SK-N-SH (cell line): ENCODE results near the gene SFXN1. TPM values are rescaled to one million over a fixed set of nuclear protein-coding genes. Genes with fewer than 3 reads are reported as not detected.

ENCODE experiments used
- CTCF ChIA-PET: fragments of 300-600, 350-600 bp; formaldehyde crosslinking; extraction: SDS; loops from one replicate; lab custom pipeline; 2021; lab: Yijun Ruan, JAX
- POLR2A ChIA-PET: fragments of 350-600 bp; sonication (Branson Sonifier 250); formaldehyde crosslinking; extraction: SDS; loops from one replicate; lab custom pipeline; 2020; ENCODE audit warnings: antibody characterized with exemption, inconsistent platforms; lab: Yijun Ruan, JAX
- DNase-seq: peaks from one replicate; pipeline ENCODE4 v3.0.0; 2012
- H2AFZ ChIP-seq: fragments of 200-600 bp; sonication (generic); 2 replicates; pipeline ENCODE4 v1.8.1; 2016; ENCODE audit warnings: antibody characterized with exemption, mild to moderate bottlenecking, low read depth
- H3F3A ChIP-seq: fragments of 200-600 bp; sonication (generic); replicated peaks from 2 replicates; pipeline ENCODE3; 2016; ENCODE audit warnings: antibody characterized with exemption, mild to moderate bottlenecking; ENCODE audit not compliant: insufficient read depth
- H3K27ac ChIP-seq, 2 experiments: fragments of 200-500 bp in 1 of 2; fragments of 200-600 bp in 1 of 2; sonication (Bioruptor generic) in 1 of 2; sonication (generic), shearing (Covaris generic) in 1 of 2; 2 replicates each; pipeline versions ENCODE4 v1.5.1 to v1.6.1; 2014 to 2016; ENCODE audit warnings: low read depth in 2 of 2, inconsistent platforms in 1 of 2, low read length in 1 of 2, mild to moderate bottlenecking in 1 of 2, mixed read lengths in 1 of 2
- H3K27me3 ChIP-seq: fragments of 200-600 bp; sonication (generic), shearing (Covaris generic); 2 replicates; pipeline ENCODE4 v1.6.1; 2016; ENCODE audit warnings: mixed run types; ENCODE audit not compliant: insufficient read depth
- H3K36me3 ChIP-seq, 2 experiments: fragments of 200-500 bp in 1 of 2; fragments of 200-600 bp in 1 of 2; sonication (Bioruptor generic) in 1 of 2; sonication (generic) in 1 of 2; replicated peaks in 1 of 2; 2 replicates each; pipeline versions ENCODE3 to v1.5.1; 2014 to 2016; ENCODE audit warnings: low read length in 1 of 2, mild to moderate bottlenecking in 1 of 2; ENCODE audit not compliant: insufficient read depth in 2 of 2, control insufficient read depth in 1 of 2
- H3K4me1 ChIP-seq, 2 experiments: fragments of 200-500 bp in 1 of 2; fragments of 200-600 bp in 1 of 2; sonication (Bioruptor generic) in 1 of 2; sonication (generic), shearing (Covaris generic) in 1 of 2; 2 replicates each; pipeline versions ENCODE4 v1.5.1 to v1.6.1; 2014 to 2016; ENCODE audit warnings: low read depth in 1 of 2, low read length in 1 of 2, mixed run types in 1 of 2; ENCODE audit not compliant: insufficient read depth in 2 of 2, control insufficient read depth in 1 of 2
- H3K4me2 ChIP-seq: fragments of 200-600 bp; sonication (generic), shearing (Covaris generic); 2 replicates; pipeline ENCODE4 v1.6.1; 2017; ENCODE audit warnings: mixed run types
- H3K4me3 ChIP-seq, 2 experiments: fragments of 200-500 bp in 1 of 2; fragments of 200-600 bp in 1 of 2; sonication (Bioruptor generic) in 1 of 2; sonication (generic), shearing (Covaris generic) in 1 of 2; 2 replicates each; pipeline versions ENCODE4 v1.5.1 to v1.8.1; 2014 to 2016; ENCODE audit warnings: low read depth in 2 of 2, inconsistent platforms in 1 of 2, low read length in 1 of 2, mild to moderate bottlenecking in 1 of 2, mixed read lengths in 1 of 2, moderate library complexity in 1 of 2
- H3K79me2 ChIP-seq: fragments of 200-600 bp; sonication (generic); 2 replicates; pipeline ENCODE4 v1.8.1; 2017; ENCODE audit warnings: mild to moderate bottlenecking; ENCODE audit not compliant: insufficient read depth
- H3K9ac ChIP-seq: fragments of 200-600 bp; sonication (generic); 2 replicates; pipeline ENCODE4 v1.6.1; 2017; ENCODE audit warnings: mixed run types
- H3K9me2 ChIP-seq: fragments of 200-600 bp; sonication (generic); 2 replicates; pipeline ENCODE4 v1.6.1; 2017; ENCODE audit warnings: mixed run types
- H3K9me3 ChIP-seq: fragments of 200-600 bp; sonication (generic); 2 replicates; pipeline ENCODE4 v1.6.1; 2017; ENCODE audit warnings: mixed run types, mild to moderate bottlenecking, moderate library complexity
- H4K20me1 ChIP-seq: fragments of 200-600 bp; sonication (generic); 2 replicates; pipeline ENCODE4 v1.6.1; 2017; ENCODE audit warnings: mild to moderate bottlenecking, mixed run types; ENCODE audit not compliant: insufficient read depth
- CHD2 ChIP-seq: fragments of 150-350 bp; IDR thresholded peaks from 2 replicates; pipeline ENCODE4 v1.6.1; 2018; ENCODE audit warnings: low read length; ENCODE audit not compliant: partially characterized antibody
- ELF1 ChIP-seq: IDR thresholded peaks from 2 replicates; pipeline ENCODE4 v1.4.0; 2012
- EP300 ChIP-seq, 2 experiments: IDR thresholded peaks; 2 replicates each; pipeline versions ENCODE4 v1.4.0 to v1.6.1; 2012; ENCODE audit warnings: borderline replicate concordance in 1 of 2, low read depth in 1 of 2, low read length in 1 of 2
- FOSL2 ChIP-seq: IDR thresholded peaks from 2 replicates; pipeline ENCODE4 v1.4.0; 2012; ENCODE audit warnings: low read depth, mild to moderate bottlenecking, moderate library complexity, borderline replicate concordance
- FOXJ3 ChIP-seq: sonication (generic); formaldehyde crosslinking; IDR thresholded peaks from 2 replicates; pipeline ENCODE4 v1.5.1; 2020; ENCODE audit warnings: mild to moderate bottlenecking, missing genetic modification reagents
- FOXM1 ChIP-seq: IDR thresholded peaks from 2 replicates; pipeline ENCODE4 v1.4.0; 2012; ENCODE audit warnings: low read depth, mild to moderate bottlenecking
- GABPA ChIP-seq: IDR thresholded peaks from 2 replicates; pipeline ENCODE4 v1.4.0; 2012; ENCODE audit warnings: low read depth, mild to moderate bottlenecking
- GATA2 ChIP-seq: sonication (generic); formaldehyde crosslinking; IDR thresholded peaks from 2 replicates; pipeline ENCODE4 v1.5.0; 2020; ENCODE audit warnings: mild to moderate bottlenecking, missing genetic modification reagents
- JUND ChIP-seq: IDR thresholded peaks from 2 replicates; pipeline ENCODE4 v1.4.0; 2012
- MAX ChIP-seq: IDR thresholded peaks from 2 replicates; pipeline ENCODE4 v1.4.0; 2012; ENCODE audit warnings: low read depth
- MEF2A ChIP-seq: IDR thresholded peaks from 2 replicates; pipeline ENCODE4 v1.4.0; 2012; ENCODE audit warnings: low read depth, borderline replicate concordance
- MXI1 ChIP-seq: IDR thresholded peaks from 2 replicates; pipeline ENCODE4 v1.6.1; 2012; ENCODE audit warnings: mild to moderate bottlenecking, low read depth, low read length, improper control_type of control experiment
- RCOR1 ChIP-seq: fragments of 150-350 bp; IDR thresholded peaks from 2 replicates; pipeline ENCODE4 v1.6.1; 2017; ENCODE audit warnings: antibody characterized with exemption, low read length
- REST ChIP-seq: IDR thresholded peaks from 2 replicates; pipeline ENCODE4 v1.6.1; 2012; ENCODE audit warnings: mild to moderate bottlenecking, low read depth, low read length, moderate library complexity
- RXRA ChIP-seq: IDR thresholded peaks from 2 replicates; pipeline ENCODE4 v1.4.0; 2012; ENCODE audit warnings: low read depth, mild to moderate bottlenecking, borderline replicate concordance
- SIN3A ChIP-seq: IDR thresholded peaks from 2 replicates; pipeline ENCODE4 v1.6.1; 2012; ENCODE audit warnings: low read depth, mild to moderate bottlenecking, low read length, moderate library complexity, borderline replicate concordance
- SMC3 ChIP-seq: IDR thresholded peaks from 2 replicates; pipeline ENCODE4 v1.6.1; 2012; ENCODE audit warnings: low read depth, low read length, improper control_type of control experiment
- TAF1 ChIP-seq: IDR thresholded peaks from 2 replicates; pipeline ENCODE4 v1.6.1; 2012; ENCODE audit warnings: low read depth, mild to moderate bottlenecking, low read length, moderate library complexity, borderline replicate concordance
- TCF12 ChIP-seq: IDR thresholded peaks from 2 replicates; pipeline ENCODE4 v1.4.0; 2012
- TEAD4 ChIP-seq: IDR thresholded peaks from 2 replicates; pipeline ENCODE4 v1.4.0; 2012; ENCODE audit warnings: mild to moderate bottlenecking, borderline replicate concordance; ENCODE audit not compliant: insufficient read depth
- USF2 ChIP-seq: fragments of 150-350 bp; IDR thresholded peaks from 2 replicates; pipeline ENCODE4 v1.6.1; 2017; ENCODE audit warnings: antibody characterized with exemption, low read length, low read depth, borderline replicate concordance
- ZBTB33 ChIP-seq: IDR thresholded peaks from 2 replicates; pipeline ENCODE4 v1.4.0; 2012; ENCODE audit warnings: low read depth, borderline replicate concordance
- WGBS: methylation state at CpG from one replicate; pipeline ENCODE4 v1.1.6; 2017; ENCODE audit warnings: low lambda C conversion rate; 5-methylcytosine and 5-hydroxymethylcytosine counted together
- polyA plus RNA-seq, 3 experiments: library from polyadenylated mRNA; depleted of rRNA; stranded (reverse); fragments of >200 nt; gene quantifications; 2 replicates each; pipeline ENCODE4 v1.2.3, GENCODE V29; 2012

Gene SFXN1
- polyA plus RNA-seq, 1 of the 3 experiments (the other 2 are of a cell fraction) = 73.6 TPM

- CTCF ChIA-PET = no interaction called here
- H4K20me1 ChIP-seq = no peaks in the 10 kb centered on the region
- no peak overlapping the region for H3K27ac ChIP-seq
- H3K4me1 ChIP-seq = no peaks in the 10 kb centered on the region
- POLR2A ChIA-PET = no interaction called here
- no peaks in the 10 kb centered on the region for H3K9me2 ChIP-seq
- no peaks in the 10 kb centered on the region for H3K79me2 ChIP-seq
- H2AFZ ChIP-seq = no peak overlapping the region
- H3F3A ChIP-seq = no peaks in the 10 kb centered on the region
- H3K9me3 ChIP-seq = no peaks in the 10 kb centered on the region
- WGBS = 18% methylated on average over 4 of the region's 4 CpGs
- TF ChIP-seq GABPA (no peak), USF2 (no peak), FOXJ3 (CRISPR knock-in tag) (no peak), JUND (no peak), MXI1 (no peak), RXRA (no peak), FOXM1 (no peak), CHD2 (no peak), TCF12 (no peak), GATA2 (CRISPR knock-in tag) (no peak), REST (no peak), TAF1 (no peak), TEAD4 (no peak)
- no peak for DNase-seq
- no peak overlapping the region for H3K4me2 ChIP-seq
- H3K27me3 ChIP-seq = no peaks in the 10 kb centered on the region
- no peaks in the 10 kb centered on the region for H3K36me3 ChIP-seq
- no peak overlapping the region for H3K4me3 ChIP-seq
- no peak overlapping the region for H3K9ac ChIP-seq
Observed at GRCh38 chr5:175572886-175573285, 94.5 kb downstream of the SFXN1 start.

GRCh38 chr5:175573493-175574269 is 95.3 kb downstream of the SFXN1 start:
- WGBS = 44% methylated on average over 15 of the region's 15 CpGs
- Histone ChIP-seq H3K9me2 (no peaks in the 10 kb centered on the region), H3K79me2 (no peaks in the 10 kb centered on the region), H3F3A (no peaks in the 10 kb centered on the region), H3K27ac (no peak overlapping the region), H3K9ac (no peak overlapping the region), H3K27me3 (no peaks in the 10 kb centered on the region), H3K4me1 (no peaks in the 10 kb centered on the region), H3K4me3 (no peak overlapping the region), H3K4me2 (no peak overlapping the region), H3K9me3 (no peaks in the 10 kb centered on the region), H4K20me1 (no peaks in the 10 kb centered on the region), H2AFZ (no peak overlapping the region), H3K36me3 (no peaks in the 10 kb centered on the region)
- ChIA-PET CTCF (interaction anchor here (1.4 kb wide), 2 partner anchors 38 to 156 kb away, joined by 3 to 4 read pairs; no protein-coding TSS in a partner anchor), POLR2A (no interaction called here)
- DNase-seq = no peak
- TF ChIP-seq EP300 (IDR thresholded peaks at IDR 0.05; ENCODE audit: borderline replicate concordance in 1 of 2, low read depth in 1 of 2, low read length in 1 of 2) (no peak), ELF1 (no peak), TEAD4 (no peak), MAX (no peak), SMC3 (no peak), RCOR1 (no peak), FOSL2 (no peak), MEF2A (no peak), FOXM1 (no peak), GATA2 (CRISPR knock-in tag) (no peak), GABPA (no peak), SIN3A (no peak), CHD2 (no peak), JUND (no peak), ZBTB33 (no peak)
